Activated CD4-positive, CD25-positive, alpha-beta regulatory T cell treated with anti-CD3 and anti-CD28 coated beads, Interleukin-2, amount 50 U/mL, for 72 hours (primary cell): ENCODE measurements around the gene PRH1.

Experiments used
- DNase-seq: peaks from one replicate; pipeline ENCODE4 v3.0.0; 2021

The PRH1 gene

DNA sequence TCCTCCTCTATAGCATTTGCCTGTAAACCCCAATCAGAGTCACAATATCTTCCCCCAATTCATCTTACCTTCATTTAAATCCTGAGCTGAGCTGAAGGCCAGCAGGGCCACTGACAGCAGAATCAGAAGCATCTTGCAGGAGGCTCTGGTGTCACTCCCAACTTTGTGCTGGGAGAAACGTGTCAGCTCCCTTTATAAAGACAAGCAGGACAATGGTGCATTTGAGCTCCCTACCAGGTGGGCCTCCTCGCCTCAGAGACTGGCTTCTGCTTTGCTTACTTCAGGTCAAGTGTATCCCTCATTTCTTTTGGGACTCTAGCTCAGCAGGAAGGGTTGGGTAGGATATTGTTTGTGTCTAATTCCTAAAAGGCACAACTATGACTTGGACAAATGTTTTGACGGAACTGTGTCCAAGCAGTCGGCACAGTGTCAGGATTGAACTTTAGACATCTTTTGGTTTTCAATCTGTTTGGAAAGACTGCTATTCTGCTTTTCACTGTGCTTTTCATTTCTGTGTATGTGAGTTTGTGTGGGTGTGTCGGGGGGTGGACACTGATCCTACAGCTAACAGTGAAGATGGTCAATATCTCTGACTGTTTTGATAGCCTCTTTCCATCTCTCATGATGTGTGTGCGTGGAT lies at the start of gene PRH1:
TSS of gene PRH1 (minus strand) at position 170 of the 640 bp plus-strand sequence. CDS start at position 132, 38 bp downstream.
- no peak for DNase-seq

- DNase-seq = no peak
Observed at GRCh38 chr12:10928746-10929286, 44.8 kb upstream of the PRH1 start, which contains the start of gene PRH2. PRH2 (plus strand) TSS chr12:10929236; CDS start chr12:10929274, 38 bp downstream.

DNA sequence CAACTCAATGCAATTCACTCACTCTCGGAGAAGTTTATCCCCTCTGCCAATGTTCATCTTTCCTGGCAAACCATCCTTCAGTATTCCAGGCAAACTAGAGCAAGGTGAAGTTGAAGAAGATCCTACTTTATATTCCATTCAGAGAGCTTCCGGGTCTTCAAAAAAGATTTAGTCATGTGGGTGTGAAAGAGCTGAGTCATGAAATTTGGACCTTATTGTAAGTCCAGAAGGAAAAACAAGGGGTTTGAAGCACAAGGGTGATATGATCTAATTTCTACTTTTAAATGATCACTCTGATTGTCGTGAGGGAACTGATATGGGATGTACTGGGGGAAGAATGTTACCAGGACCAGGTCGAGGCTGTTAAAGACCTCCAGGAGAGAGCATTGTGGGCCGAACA lies 42.2 kb upstream of the PRH1 start:
- no peak for DNase-seq

DNA sequence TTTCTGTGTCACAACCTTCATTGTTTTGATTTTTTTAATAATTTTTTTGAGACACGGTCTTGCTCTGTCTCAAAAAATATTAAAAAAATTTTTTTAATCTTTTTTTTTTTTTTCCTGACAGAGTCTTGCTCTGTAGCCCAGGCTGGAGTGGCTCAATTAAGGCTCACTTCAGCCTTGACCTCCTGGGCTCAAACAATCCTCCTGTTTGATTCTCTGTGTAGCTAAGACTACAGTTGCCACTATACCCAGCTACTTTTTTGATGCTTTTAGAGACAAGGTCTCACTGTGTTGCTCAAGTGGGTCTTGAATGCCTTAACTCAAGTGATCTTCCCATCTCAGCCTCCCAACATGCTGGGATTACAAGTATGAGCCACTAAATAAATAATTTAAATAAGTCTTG lies 35.8 kb upstream of the PRH1 start:
- no peak for DNase-seq

GRCh38 chr12:10910380-10910779 lies 26.3 kb upstream of the PRH1 start:
- no peak for DNase-seq

DNA sequence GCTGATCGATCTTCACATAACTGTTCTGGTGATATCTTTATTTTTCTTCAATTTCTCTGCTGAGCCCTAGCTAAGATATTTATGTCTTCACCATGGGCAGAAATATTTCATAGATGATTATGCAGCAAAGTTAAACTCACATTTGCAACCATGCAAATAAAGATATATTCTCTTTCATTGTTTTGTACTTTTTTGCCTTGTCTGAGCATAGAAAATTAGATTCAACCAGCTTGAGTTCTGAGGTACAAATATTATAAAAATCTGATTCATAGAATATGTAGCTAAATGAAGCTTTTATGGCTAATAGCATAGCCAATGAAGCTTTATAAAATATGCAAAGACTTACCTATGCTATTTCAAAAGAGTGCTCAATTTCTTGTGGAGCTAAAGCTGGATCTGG lies 25.4 kb upstream of the PRH1 start, which contains the start of gene TAS2R13:
TSS of gene TAS2R13 (minus strand) at position 101 of the 400 bp plus-strand sequence. CDS start 264 bp downstream, outside the sequence.
- DNase-seq = no peak

- no peak for DNase-seq
Observed at GRCh38 chr12:10904686-10905085, 20.6 kb upstream of the PRH1 start.

- DNase-seq = no peak
Observed at GRCh38 chr12:10901427-10901826, 17.4 kb upstream of the PRH1 start.

DNA sequence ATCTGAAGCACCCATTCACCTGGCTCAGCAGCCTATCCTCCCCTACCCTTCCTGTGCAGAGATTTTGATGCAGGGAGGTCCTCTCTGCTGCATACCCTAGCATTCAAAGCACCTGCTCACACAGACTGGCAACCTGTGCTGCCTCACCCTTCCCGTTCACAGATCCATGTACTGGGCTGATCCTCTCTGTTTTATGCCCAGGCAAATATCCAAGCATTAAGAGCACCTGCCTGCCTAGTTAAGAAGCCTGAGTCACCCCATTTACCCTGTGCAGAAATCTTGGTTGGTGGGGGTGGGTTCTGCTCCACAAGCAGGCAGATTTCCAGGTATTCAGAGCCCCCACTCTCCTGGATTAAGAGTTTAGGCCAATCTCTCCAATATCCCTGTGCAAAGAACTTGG lies 16.9 kb upstream of the PRH1 start:
- DNase-seq = no peak

- DNase-seq = no peak
Observed at GRCh38 chr12:10900530-10900929, 16.5 kb upstream of the PRH1 start.

- DNase-seq = no peak
Observed at GRCh38 chr12:10896854-10897253, 12.8 kb upstream of the PRH1 start.

DNA sequence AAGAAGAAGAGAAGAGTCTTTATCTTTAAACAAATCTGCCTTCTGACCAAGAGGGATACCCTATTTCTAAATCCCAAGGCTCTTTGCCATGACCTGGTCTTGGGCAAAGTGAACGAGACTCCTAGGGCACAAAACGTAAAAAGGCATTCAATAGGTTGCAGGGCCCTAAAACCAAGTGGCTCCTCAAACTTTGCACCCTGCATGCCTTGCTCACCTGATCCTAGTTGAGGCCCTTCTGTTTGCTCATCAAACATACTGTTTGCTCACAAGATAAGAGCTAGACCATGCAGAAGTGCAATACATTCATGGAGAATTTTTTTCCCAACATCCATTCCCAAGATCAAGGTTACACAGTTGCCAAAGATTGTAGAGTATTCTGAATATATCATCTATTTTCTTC lies 7.9 kb upstream of the PRH1 start:
- no peak for DNase-seq

- no peak for DNase-seq
Observed at GRCh38 chr12:10889226-10889625, 5.2 kb upstream of the PRH1 start.

GRCh38 chr12:10873378-10873777 lies 10.7 kb downstream of the PRH1 start:
- no peak for DNase-seq

GRCh38 chr12:10867381-10867780 lies 16.7 kb downstream of the PRH1 start:
- DNase-seq = no peak

- DNase-seq = no peak
Observed at GRCh38 chr12:10863512-10864218, 20.4 kb downstream of the PRH1 start.

DNA sequence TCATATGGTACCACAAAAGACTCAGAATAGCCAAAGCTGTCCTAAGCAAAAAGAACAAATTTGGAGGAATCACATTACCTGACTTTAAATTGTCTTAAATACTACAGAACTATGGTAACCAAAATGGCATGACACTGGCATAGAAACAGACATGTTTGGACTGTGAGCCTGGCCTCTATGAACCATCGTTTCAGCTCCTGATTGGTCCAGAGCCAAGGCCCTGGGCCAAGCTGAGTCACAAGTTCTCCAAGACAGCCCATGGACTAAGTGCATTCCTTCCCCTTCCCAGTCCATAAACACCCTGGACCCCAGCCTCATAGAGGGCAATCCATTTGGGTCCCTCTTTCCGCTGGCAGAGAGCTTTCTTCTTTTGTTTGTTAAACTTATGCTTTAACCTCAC lies 22.7 kb downstream of the PRH1 start:
- DNase-seq = no peak

GRCh38 chr12:10855807-10856206 lies 28.2 kb downstream of the PRH1 start:
- DNase-seq = no peak

- DNase-seq = no peak
Observed at GRCh38 chr12:10853776-10854175, 30.3 kb downstream of the PRH1 start.

GRCh38 chr12:10851243-10851858 lies 32.7 kb downstream of the PRH1 start:
- no peak for DNase-seq

GRCh38 chr12:10849425-10849878 lies 34.6 kb downstream of the PRH1 start, which contains the start of gene PRR4:
PRR4 (minus strand) TSS chr12:10849475; CDS start chr12:10849437, 38 bp downstream.
- no peak for DNase-seq

- no peak for DNase-seq
Observed at GRCh38 chr12:10847744-10848143, 36.3 kb downstream of the PRH1 start.

DNA sequence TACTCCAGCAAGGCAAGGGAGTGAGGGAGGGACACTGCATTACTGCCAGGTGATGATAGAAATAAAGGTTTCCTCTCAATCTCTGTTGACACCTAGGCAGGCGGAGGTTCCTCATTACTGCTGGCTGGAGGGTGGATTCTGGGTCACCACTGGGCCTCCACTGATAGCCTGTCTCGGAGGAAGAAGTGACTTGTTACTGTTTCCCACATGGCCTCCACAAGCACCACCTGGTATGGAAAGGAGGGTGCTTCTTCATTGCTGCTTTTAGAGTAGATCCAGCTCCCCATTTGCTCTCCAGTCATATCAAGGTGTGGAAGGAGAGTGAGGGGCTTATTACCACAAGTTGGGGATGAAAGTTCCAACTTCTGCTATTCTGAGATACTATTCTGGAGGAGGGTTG lies 41.2 kb downstream of the PRH1 start:
- no peak for DNase-seq

DNA sequence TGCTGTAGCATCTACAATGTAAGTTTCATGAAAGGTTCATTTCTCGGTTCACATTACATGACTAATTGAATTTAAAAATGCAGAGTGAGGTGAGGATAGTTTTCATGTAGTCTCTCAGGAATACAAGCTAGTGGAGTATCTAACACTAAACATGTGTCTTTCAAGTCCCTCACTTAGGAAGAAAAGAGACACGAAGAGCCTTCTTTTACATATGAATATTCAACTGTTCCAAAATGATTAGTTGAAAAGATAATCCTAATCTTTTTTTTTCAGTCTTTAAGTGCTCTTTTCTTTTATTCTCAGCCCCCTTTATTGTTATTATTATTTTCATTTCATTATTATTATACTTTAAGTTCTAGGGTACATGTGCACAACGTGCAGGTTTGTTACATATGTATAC lies 45.6 kb downstream of the PRH1 start:
- no peak for DNase-seq
